ENCODE measurements around the gene MBLAC2. TPM values are rescaled to one million over a fixed set of nuclear protein-coding genes. Genes with fewer than 3 reads are reported as not detected.

Gene MBLAC2
- total RNA-seq (2014; rRNA removed; shearing (Covaris generic)): 4.3 and 4.8 TPM in 2 replicates

GRCh38 chr5:90474235-90475107 lies at the start of gene MBLAC2, which contains the start of gene POLR3G:
MBLAC2 (minus strand) TSS chr5:90474771; CDS start chr5:90474292, 479 bp downstream.
POLR3G (plus strand) TSS chr5:90474864; CDS start chr5:90485568, 10,704 bp downstream.
- DNase-seq (ENCODE audit: low spot score): peak; percentile 89

- DNase-seq (ENCODE audit: low spot score): no peak
Observed at GRCh38 chr5:90519081-90519480, 44.5 kb upstream of the MBLAC2 start.

GRCh38 chr5:90518661-90519060 lies 44.1 kb upstream of the MBLAC2 start:
- DNase-seq (ENCODE audit: low spot score): no peak

- no peak for DNase-seq (ENCODE audit: low spot score)
Observed at GRCh38 chr5:90514520-90514919, 39.9 kb upstream of the MBLAC2 start.

- DNase-seq (ENCODE audit: low spot score): no peak
Observed at GRCh38 chr5:90510438-90510837, 35.9 kb upstream of the MBLAC2 start.

- no peak for DNase-seq (ENCODE audit: low spot score)
Observed at GRCh38 chr5:90506221-90506620, 31.6 kb upstream of the MBLAC2 start.

GRCh38 chr5:90504743-90505142 lies 30.2 kb upstream of the MBLAC2 start:
- DNase-seq (ENCODE audit: low spot score): no peak

GRCh38 chr5:90503596-90503995 lies 29.0 kb upstream of the MBLAC2 start:
- DNase-seq (ENCODE audit: low spot score): no peak

- DNase-seq (ENCODE audit: low spot score): no peak
Observed at GRCh38 chr5:90495146-90495545, 20.6 kb upstream of the MBLAC2 start.

GRCh38 chr5:90494043-90494442 lies 19.5 kb upstream of the MBLAC2 start:
- DNase-seq (ENCODE audit: low spot score): no peak

- no peak for DNase-seq (ENCODE audit: low spot score)
Observed at GRCh38 chr5:90488791-90489190, 14.2 kb upstream of the MBLAC2 start.

- DNase-seq (ENCODE audit: low spot score): no peak
Observed at GRCh38 chr5:90484540-90484939, 10.0 kb upstream of the MBLAC2 start.

GRCh38 chr5:90483206-90483605 lies 8.6 kb upstream of the MBLAC2 start:
- no peak for DNase-seq (ENCODE audit: low spot score)

GRCh38 chr5:90480699-90481098 lies 6.1 kb upstream of the MBLAC2 start:
- DNase-seq (ENCODE audit: low spot score): no peak

GRCh38 chr5:90479611-90480385 lies 5.2 kb upstream of the MBLAC2 start:
- no peak for DNase-seq (ENCODE audit: low spot score)

GRCh38 chr5:90477621-90478215 lies 3.1 kb upstream of the MBLAC2 start:
- no peak for DNase-seq (ENCODE audit: low spot score)

GRCh38 chr5:90477073-90477472 lies 2.5 kb upstream of the MBLAC2 start:
- no peak for DNase-seq (ENCODE audit: low spot score)

- no peak for DNase-seq (ENCODE audit: low spot score)
Observed at GRCh38 chr5:90476391-90476790, 1.8 kb upstream of the MBLAC2 start.

GRCh38 chr5:90475436-90475980 lies 937 bp upstream of the MBLAC2 start:
- DNase-seq (ENCODE audit: low spot score): no peak

GRCh38 chr5:90473396-90474234 lies 956 bp downstream of the MBLAC2 start:
- DNase-seq (ENCODE audit: low spot score): no peak

- DNase-seq (ENCODE audit: low spot score): no peak
Observed at GRCh38 chr5:90472783-90473395, 1.7 kb downstream of the MBLAC2 start.
